SH-SY5Y (cell line): ENCODE data around the gene EDNRB.

Experiments
- GATA2 ChIP-seq: IDR thresholded peaks from 2 replicates; pipeline ENCODE4 v1.6.1; 2011; ENCODE audit warnings: mild to moderate bottlenecking, low read depth, low read length
- GATA3 ChIP-seq: IDR thresholded peaks from 2 replicates; pipeline ENCODE4 v1.6.1; 2011; ENCODE audit warnings: low read depth, mild to moderate bottlenecking, low read length, moderate library complexity

Gene EDNRB

DNA sequence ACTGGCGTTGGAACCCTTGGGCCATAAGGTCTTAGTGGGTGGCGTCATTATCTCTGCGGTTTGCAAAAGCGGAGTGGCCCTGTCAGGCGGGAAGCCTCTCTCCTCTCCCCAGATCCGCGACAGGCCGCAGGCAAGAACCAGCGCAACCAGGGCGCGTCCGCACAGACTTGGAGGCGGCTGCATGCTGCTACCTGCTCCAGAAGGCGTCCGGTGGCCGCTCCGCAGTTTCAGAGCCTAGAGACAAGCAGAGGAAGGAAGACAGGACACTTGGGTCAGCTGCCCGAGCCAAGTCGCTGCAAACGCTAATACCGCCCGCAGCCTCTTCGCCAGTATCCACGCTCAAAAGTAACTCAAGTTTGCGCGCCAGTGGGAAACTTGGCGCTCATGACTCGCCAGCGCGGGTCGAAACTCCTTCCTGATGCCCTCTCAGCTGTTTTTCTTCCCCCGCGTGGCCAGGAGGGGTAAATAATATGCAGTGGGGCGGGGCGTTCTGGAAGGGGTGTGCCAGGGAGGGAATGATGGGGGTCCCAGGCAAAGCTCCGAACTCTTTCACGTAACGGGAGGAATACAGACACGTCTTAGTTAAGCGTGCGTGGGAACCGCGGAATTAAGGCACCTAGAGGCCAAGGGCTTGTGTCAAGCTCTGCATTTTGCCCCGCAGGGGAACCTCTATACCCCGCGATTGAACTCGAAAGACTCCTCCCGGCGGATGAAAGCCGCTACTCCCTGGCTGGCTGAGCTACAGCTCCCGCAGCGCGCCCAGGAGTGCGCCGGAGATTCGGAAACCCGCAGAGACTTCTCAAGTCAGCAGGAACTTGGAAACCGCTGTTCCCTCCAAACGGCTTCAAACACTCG lies at the start of gene EDNRB:
TSS of gene EDNRB (minus strand) at position 441 of the 855 bp plus-strand sequence. CDS start at position 183, 258 bp downstream.
- TF ChIP-seq GATA3: no peak

GRCh38 chr13:77966671-77967070 lies 48.0 kb upstream of the EDNRB start:
- TF ChIP-seq GATA2: no peak
- TF ChIP-seq GATA3: no peak

- TF ChIP-seq GATA3: no peak
- TF ChIP-seq GATA2: no peak
Measured at GRCh38 chr13:77952737-77953136, 34.1 kb upstream of the EDNRB start.

GRCh38 chr13:77952276-77952675 lies 33.6 kb upstream of the EDNRB start:
- no peak for TF ChIP-seq GATA3
- TF ChIP-seq GATA2: no peak

GRCh38 chr13:77946522-77946921 lies 27.9 kb upstream of the EDNRB start:
- TF ChIP-seq GATA2: no peak
- TF ChIP-seq GATA3: no peak

DNA sequence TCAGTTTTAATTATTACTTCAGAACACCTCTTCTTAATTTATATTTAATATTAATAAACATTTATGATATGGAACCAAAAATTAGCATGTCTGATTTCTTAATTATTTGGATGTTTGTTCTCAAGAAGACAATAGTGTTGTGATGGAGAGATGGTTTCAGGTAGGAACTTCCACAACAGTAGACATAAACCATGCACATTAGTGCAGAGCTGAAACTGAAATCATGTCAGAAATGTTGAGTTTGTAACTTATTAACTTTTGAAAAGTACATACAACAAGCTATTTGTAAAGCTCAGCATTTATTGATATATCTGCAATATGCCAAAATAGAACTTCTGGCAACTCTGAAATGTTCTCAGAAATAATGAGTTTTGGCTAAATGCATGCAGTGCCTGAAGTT lies 11.8 kb upstream of the EDNRB start:
- TF ChIP-seq GATA3 (no peak), GATA2 (no peak)

DNA sequence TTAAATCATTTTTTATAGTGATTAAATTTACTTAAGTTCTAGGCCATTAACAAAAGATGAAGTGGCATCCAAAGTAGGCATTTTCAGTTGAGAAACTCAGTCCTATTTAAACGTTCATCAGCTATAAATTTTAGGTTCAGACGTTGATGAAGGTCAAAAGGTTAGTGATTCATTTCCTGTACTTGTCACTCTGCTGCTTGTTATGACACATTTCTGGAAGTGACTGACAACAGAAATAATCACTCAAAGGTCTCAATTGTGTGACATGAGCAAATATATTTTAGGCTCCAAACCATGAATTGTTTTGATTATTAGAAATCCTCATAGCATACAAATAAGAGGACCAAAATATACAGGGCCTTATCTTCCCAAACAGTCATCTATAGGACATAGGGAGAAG lies 10.3 kb upstream of the EDNRB start:
- no peak for TF ChIP-seq GATA3
- no peak for TF ChIP-seq GATA2

- no peak for TF ChIP-seq GATA2
- no peak for TF ChIP-seq GATA3
Measured at GRCh38 chr13:77925616-77926015, 7.0 kb upstream of the EDNRB start.

DNA sequence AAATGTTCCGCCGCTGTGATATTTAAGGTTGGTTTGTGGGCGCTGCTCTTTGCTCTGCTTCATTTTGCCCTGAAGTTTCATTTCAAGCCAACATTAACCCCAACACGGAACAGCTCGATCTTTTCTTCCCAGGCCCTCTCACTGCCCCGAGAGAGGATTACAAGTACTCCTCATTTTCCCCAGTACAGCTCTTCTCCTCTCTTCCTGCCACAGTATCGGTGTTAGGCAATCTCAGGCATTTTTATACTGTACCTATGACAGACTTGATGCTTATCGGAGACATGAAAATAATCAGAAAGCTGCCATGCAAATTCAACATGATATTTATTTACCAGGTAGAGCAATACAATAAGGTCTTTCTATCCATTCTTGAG lies 1.3 kb upstream of the EDNRB start:
- TF ChIP-seq GATA2 (no peak), GATA3 (no peak)

- TF ChIP-seq GATA3: no peak
- no peak for TF ChIP-seq GATA2
Measured at GRCh38 chr13:77919246-77919920, 752 bp upstream of the EDNRB start.

DNA sequence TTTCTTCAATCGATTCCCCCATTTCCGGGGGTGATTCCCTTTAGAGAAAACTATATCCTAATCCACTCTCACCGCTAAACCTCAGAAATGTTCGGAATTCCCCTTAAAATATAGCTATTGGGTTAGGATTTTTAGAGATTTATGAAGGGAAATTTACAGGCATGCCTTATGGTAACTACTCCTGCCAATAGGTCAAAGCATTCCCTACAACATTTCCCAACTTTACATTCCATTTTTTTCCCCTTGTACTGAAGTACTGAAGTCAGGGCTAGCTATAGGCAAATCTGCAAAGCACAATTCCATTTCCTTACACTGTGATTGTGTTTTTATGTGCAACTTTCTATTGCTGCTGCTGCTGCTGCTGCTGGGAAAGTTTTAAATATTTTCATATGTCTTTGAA lies 2.1 kb downstream of the EDNRB start:
- TF ChIP-seq GATA2 (no peak), GATA3 (no peak)

DNA sequence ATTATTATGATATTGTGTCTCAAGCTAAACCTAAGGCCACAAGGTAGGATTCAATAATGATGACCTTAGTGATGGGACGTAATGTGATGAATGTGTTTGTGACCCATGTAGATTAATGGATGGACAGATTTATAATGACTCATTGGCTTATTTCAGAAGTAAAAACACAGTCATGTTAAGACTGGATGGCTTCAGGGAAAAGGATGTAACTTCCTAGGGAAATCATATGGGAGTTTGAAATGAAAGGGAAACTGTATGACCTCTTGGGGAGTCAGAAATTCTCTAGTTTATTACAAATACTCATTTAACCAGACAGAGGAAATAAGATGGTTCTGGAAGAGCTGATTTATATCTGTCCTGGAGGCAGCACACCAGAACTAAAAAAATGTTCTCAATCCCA lies 2.9 kb downstream of the EDNRB start:
- no peak for TF ChIP-seq GATA3
- TF ChIP-seq GATA2: no peak

GRCh38 chr13:77913003-77913402 lies 5.6 kb downstream of the EDNRB start:
- no peak for TF ChIP-seq GATA3
- TF ChIP-seq GATA2: no peak

GRCh38 chr13:77911751-77912150 lies 6.9 kb downstream of the EDNRB start:
- TF ChIP-seq GATA3: no peak
- TF ChIP-seq GATA2: no peak

- no peak for TF ChIP-seq GATA2
- TF ChIP-seq GATA3: no peak
Measured at GRCh38 chr13:77909827-77910226, 8.8 kb downstream of the EDNRB start.

- TF ChIP-seq GATA3: no peak
- TF ChIP-seq GATA2: no peak
Measured at GRCh38 chr13:77908531-77908930, 10.1 kb downstream of the EDNRB start.
